ENCODE data around the gene OSER1.

- TF ChIP-seq SP1 (IDR thresholded peaks at IDR 0.05; ENCODE audit: low read depth, low read length) = no peak
- no peak for TF ChIP-seq EZH2 (IDR thresholded peaks at IDR 0.05; ENCODE audit: low read depth, low read length, severe bottlenecking)
- no peak for TF ChIP-seq POLR2AphosphoS5 (IDR thresholded peaks at IDR 0.05; ENCODE audit: low read depth, low read length)
- TF ChIP-seq CTCF (IDR thresholded peaks at IDR 0.05; ENCODE audit: control extremely low read depth in 1 of 3, insufficient read depth in 1 of 3, low read depth in 1 of 3, low read length in 3 of 3) = no peak
- no peak for TF ChIP-seq HDAC6 (IDR thresholded peaks at IDR 0.05; ENCODE audit: low read depth, low read length)
- TF ChIP-seq CBX5 (IDR thresholded peaks at IDR 0.05; ENCODE audit: low read depth, low read length) = no peak
- TF ChIP-seq NANOG (IDR thresholded peaks at IDR 0.05; ENCODE audit: insufficient read depth, low read depth, low read length, poor library complexity, severe bottlenecking) = no peak
- no peak for TF ChIP-seq BRCA1 (IDR thresholded peaks at IDR 0.05; ENCODE audit: low read depth, low read length)
- no peak for TF ChIP-seq SIN3A (conservative IDR thresholded peaks at IDR 0.05 in 1 of 2, IDR thresholded peaks at IDR 0.05 in 1 of 2; ENCODE audit: low read depth in 1 of 2, low read length in 2 of 2)
- no peak for TF ChIP-seq TAF1 (IDR thresholded peaks at IDR 0.05; ENCODE audit: low read depth, low read length)
- TF ChIP-seq GTF2F1 (IDR thresholded peaks at IDR 0.05; ENCODE audit: borderline replicate concordance, low read depth, low read length) = no peak
- no peak for TF ChIP-seq POLR2A (IDR thresholded peaks at IDR 0.05; ENCODE audit: control extremely low read depth in 1 of 2, low read depth in 2 of 2, low read length in 2 of 2)
- no peak for TF ChIP-seq EP300 (IDR thresholded peaks at IDR 0.05; ENCODE audit: borderline replicate concordance in 1 of 2, low read depth in 2 of 2, low read length in 2 of 2)
- no peak for TF ChIP-seq RBBP5 (IDR thresholded peaks at IDR 0.05; ENCODE audit: borderline replicate concordance, low read depth, low read length)
Observed at GRCh38 chr20:44196271-44196670, 14.3 kb downstream of the OSER1 start.
